GM18909 (cell line): Measurements from ENCODE around the gene PTPRO.

Experiments used
- ATAC-seq: cut with Tn5 transposase; IDR thresholded peaks from one replicate; pipeline ENCODE4 v1.9.1; 2021; ENCODE audit warnings: mild to moderate bottlenecking; ENCODE audit not compliant: unreplicated experiment, poor library complexity

The PTPRO gene

GRCh38 chr12:15439459-15439858 lies 117.2 kb downstream of the PTPRO start:
- ATAC-seq: no peak

- ATAC-seq: no peak
These were observed 120.7 kb downstream of the PTPRO start for GRCh38 chr12:15443050-15443449.

GRCh38 chr12:15443611-15444010 lies 121.3 kb downstream of the PTPRO start:
- no peak for ATAC-seq

GRCh38 chr12:15444523-15444922 lies 122.2 kb downstream of the PTPRO start:
- ATAC-seq: no peak

GRCh38 chr12:15446807-15447206 lies 124.5 kb downstream of the PTPRO start:
- ATAC-seq: no peak

GRCh38 chr12:15453613-15454012 lies 131.3 kb downstream of the PTPRO start:
- peak; percentile 64 for ATAC-seq

GRCh38 chr12:15458008-15458407 lies 135.7 kb downstream of the PTPRO start:
- no peak for ATAC-seq

- no peak for ATAC-seq
These were observed 146.6 kb downstream of the PTPRO start for GRCh38 chr12:15468911-15469310.

GRCh38 chr12:15469356-15469755 lies 147.0 kb downstream of the PTPRO start:
- no peak for ATAC-seq

GRCh38 chr12:15472036-15472435 lies 149.7 kb downstream of the PTPRO start:
- no peak for ATAC-seq

- no peak for ATAC-seq
These were observed 152.5 kb downstream of the PTPRO start for GRCh38 chr12:15474766-15475165.

GRCh38 chr12:15477761-15478160 lies 155.5 kb downstream of the PTPRO start:
- ATAC-seq: no peak

- ATAC-seq: no peak
These were observed 159.5 kb downstream of the PTPRO start for GRCh38 chr12:15481846-15482245.

- no peak for ATAC-seq
These were observed 163.2 kb downstream of the PTPRO start for GRCh38 chr12:15485466-15485865.

- ATAC-seq: no peak
These were observed 164.6 kb downstream of the PTPRO start for GRCh38 chr12:15486859-15487258.

- no peak for ATAC-seq
These were observed 166.2 kb downstream of the PTPRO start for GRCh38 chr12:15488481-15488880.

- ATAC-seq: peak; percentile 61
These were observed 172.2 kb downstream of the PTPRO start for GRCh38 chr12:15494329-15495046.

GRCh38 chr12:15495746-15496145 lies 173.4 kb downstream of the PTPRO start:
- no peak for ATAC-seq

GRCh38 chr12:15496738-15497137 lies 174.4 kb downstream of the PTPRO start:
- no peak for ATAC-seq

- ATAC-seq: no peak
These were observed 175.5 kb downstream of the PTPRO start for GRCh38 chr12:15497671-15498292.

GRCh38 chr12:15502211-15502610 lies 179.9 kb downstream of the PTPRO start:
- ATAC-seq: no peak

GRCh38 chr12:15505616-15506015 lies 183.3 kb downstream of the PTPRO start:
- ATAC-seq: no peak
